Gastrocnemius medialis (tissue), 4 donors: ENCODE results near the gene R3HCC1L. TPM values are rescaled to one million over a fixed set of nuclear protein-coding genes. Genes with fewer than 3 reads are reported as not detected.

Experiments
- ATAC-seq, 2 donors: fragments of 150-250 bp; one replicate each; pipeline ENCODE4 v1.9.1; 2016
- DNase-seq, 2 donors: peaks; one replicate each; pipeline ENCODE4 v3.0.0-alpha.2; 2019
- H3K27ac ChIP-seq, 4 donors: fragments of 200-600 bp; sonication (generic); 1 replicate in 1 of 4; 2 replicates in 3 of 4; pipeline ENCODE4 v1.5.1; 2016 to 2018; ENCODE audit warnings: mild to moderate bottlenecking in 2 of 4, moderate library complexity in 1 of 4
- H3K27me3 ChIP-seq, 3 donors: fragments of 200-600 bp; sonication (generic) in 2 of 3; 1 replicate in 1 of 3; 2 replicates in 2 of 3; pipeline versions ENCODE4 v1.5.1 to v1.6.0; 2016 to 2019; ENCODE audit warnings: mild to moderate bottlenecking in 1 of 3, moderate library complexity in 1 of 3
- H3K36me3 ChIP-seq, 2 donors: fragments of 200-600 bp; sonication (generic) in 1 of 2; one replicate each; pipeline ENCODE4 v1.5.1; 2017 to 2018
- H3K4me1 ChIP-seq, 2 donors: fragments of 200-600 bp; sonication (generic) in 1 of 2; one replicate each; pipeline ENCODE4 v1.5.1; 2016 to 2017; ENCODE audit warnings: mild to moderate bottlenecking in 2 of 2
- H3K4me3 ChIP-seq, 4 donors: fragments of 200-600 bp; sonication (generic) in 3 of 4; 1 replicate in 1 of 4; 2 replicates in 3 of 4; pipeline ENCODE4 v1.5.1; 2016 to 2019; ENCODE audit warnings: mild to moderate bottlenecking in 2 of 4
- H3K9me3 ChIP-seq, 3 donors: fragments of 200-600 bp; sonication (generic) in 2 of 3; 1 replicate in 1 of 3; 2 replicates in 2 of 3; pipeline ENCODE4 v1.5.1; 2016 to 2019
- CTCF ChIP-seq, 5 experiments: fragments of 450-650 bp in 3 of 5; fragments of 200-600 bp in 2 of 5; sonication (generic) in 2 of 5; IDR thresholded peaks in 4 of 5; conservative IDR thresholded peaks in 1 of 5; 1 replicate in 4 of 5; 2 replicates in 1 of 5; pipeline ENCODE4 v1.5.1; 2016 to 2019; ENCODE audit warnings: antibody characterized with exemption in 5 of 5, mild to moderate bottlenecking in 3 of 5, moderate library complexity in 3 of 5
- POLR2A ChIP-seq, 2 donors: fragments of 450-650 bp; IDR thresholded peaks; one replicate each; pipeline ENCODE4 v1.6.1; 2017; ENCODE audit warnings: antibody characterized with exemption in 2 of 2, mild to moderate bottlenecking in 2 of 2, moderate library complexity in 2 of 2
- in situ Hi-C, 4 donors: fragments of 200-750 bp; cut with MboI; loops; one replicate each; pipeline versions ENCODE4 v1.15.0 to v1.8.0; 2017; ENCODE audit warnings: low sequenced_read_pairs in 4 of 4
- intact Hi-C: fragments of 100-400 bp; cut with DNase I; formaldehyde crosslinking; loops from one replicate; pipeline ENCODE4 v1.15.1; 2023; ENCODE audit warnings: low total_unique reads
- total RNA-seq, 4 donors: library from RNA; depleted of rRNA; stranded (reverse); fragments of >200 nt; gene quantifications; one replicate each; pipeline versions ENCODE4 v1.1.0 to v1.2.3, GENCODE V29; 2016

Gene R3HCC1L
- total RNA-seq, 4 donors from 2014 or later, result 6.7 to 10.8 (median 10.1) TPM

DNA sequence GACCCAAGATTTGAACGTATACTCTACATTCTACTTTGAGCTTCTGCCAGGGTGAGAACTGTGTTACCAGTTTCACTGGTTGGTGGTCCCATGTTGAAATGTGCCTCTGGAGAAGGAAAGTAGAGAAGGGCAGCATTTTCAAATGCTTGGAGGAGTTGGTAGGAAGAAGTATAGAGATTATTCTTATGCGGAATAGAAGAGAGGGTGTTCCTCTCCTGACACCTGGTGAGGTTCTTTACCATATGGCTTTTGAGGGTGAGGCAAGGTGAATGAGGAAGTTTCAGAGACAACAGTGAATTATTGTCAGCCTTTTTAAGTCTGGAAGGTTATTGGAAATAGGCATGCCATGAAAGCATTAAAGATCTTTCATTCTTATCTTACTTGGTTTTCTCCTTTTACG lies 34.3 kb downstream of the R3HCC1L start:
- intact Hi-C loops, result no loop called here

GRCh38 chr10:98169379-98169778 lies 34.9 kb downstream of the R3HCC1L start:
- no peak for DNase-seq
- no peak for ATAC-seq
- no peaks in the 10 kb centered on the region for H3K9me3 ChIP-seq
- no peaks in the 10 kb centered on the region for H3K27me3 ChIP-seq
- in situ Hi-C loops, result loop anchor here in 1 of 4 donors (5.0 kb wide), 1 partner anchor 138 kb away; no protein-coding TSS in a partner anchor
- peaks cover 10 to 11% of the 10 kb centered on the region in 2 donors for H3K4me1 ChIP-seq
- no peak overlapping the region for H3K27ac ChIP-seq
- H3K4me3 ChIP-seq, result no peak overlapping the region
- TF ChIP-seq CTCF (IDR thresholded peaks at IDR 0.05 in 4 of 5, conservative IDR thresholded peaks at IDR 0.05 in 1 of 5), result no peak
- H3K36me3 ChIP-seq, result peaks cover 0 to 17% of the 10 kb centered on the region in 2 donors
- intact Hi-C loops, result no loop called here

More for the DNA sequence above, 34.3 kb downstream of the R3HCC1L start:
- in situ Hi-C loops, result loop anchor here in 1 of 4 donors (5.0 kb wide), 1 partner anchor 139 kb away; no protein-coding TSS in a partner anchor
- TF ChIP-seq POLR2A (IDR thresholded peaks at IDR 0.05) (no peak), CTCF (IDR thresholded peaks at IDR 0.05 in 4 of 5, conservative IDR thresholded peaks at IDR 0.05 in 1 of 5) (no peak)
- DNase-seq (no peak), ATAC-seq (no peak)
- no peak overlapping the region for H3K4me3 ChIP-seq
- H3K27me3 ChIP-seq, result no peaks in the 10 kb centered on the region
- H3K27ac ChIP-seq, result no peak overlapping the region
- peaks cover 0 to 23% of the 10 kb centered on the region in 2 donors for H3K36me3 ChIP-seq
- H3K4me1 ChIP-seq, result peaks cover 10 to 11% of the 10 kb centered on the region in 2 donors
- no peaks in the 10 kb centered on the region for H3K9me3 ChIP-seq

GRCh38 chr10:98170249-98171117 lies 36.0 kb downstream of the R3HCC1L start:
- Histone ChIP-seq H3K4me3 (no peak overlapping the region), H3K9me3 (no peaks in the 10 kb centered on the region), H3K27ac (no peak overlapping the region), H3K36me3 (peaks cover 0 to 8% of the 10 kb centered on the region in 2 donors), H3K27me3 (no peaks in the 10 kb centered on the region), H3K4me1 (peaks cover 10 to 11% of the 10 kb centered on the region in 2 donors)
- ATAC-seq (peak in 1 of 2 donors; percentile 49), DNase-seq (no peak)
- in situ Hi-C loops (no loop called here), intact Hi-C loops (loop anchor here (2.0 kb wide), 1 partner anchor 140 kb away; no protein-coding TSS in a partner anchor)
- TF ChIP-seq POLR2A (IDR thresholded peaks at IDR 0.05) (no peak), CTCF (IDR thresholded peaks at IDR 0.05 in 4 of 5, conservative IDR thresholded peaks at IDR 0.05 in 1 of 5) (peak; percentile 50 to 71 (median 59))

- ATAC-seq (peak in 1 of 2 donors; percentile 33), DNase-seq (peak in 1 of 2 donors; percentile 22)
- TF ChIP-seq CTCF (IDR thresholded peaks at IDR 0.05 in 4 of 5, conservative IDR thresholded peaks at IDR 0.05 in 1 of 5) (no peak), POLR2A (IDR thresholded peaks at IDR 0.05) (no peak)
- Histone ChIP-seq H3K9me3 (no peaks in the 10 kb centered on the region), H3K36me3 (no peaks in the 10 kb centered on the region), H3K27me3 (no peaks in the 10 kb centered on the region), H3K4me3 (no peak overlapping the region), H3K27ac (no peak overlapping the region), H3K4me1 (peaks cover 10 to 11% of the 10 kb centered on the region in 2 donors)
- in situ Hi-C loops (no loop called here), intact Hi-C loops (no loop called here)
Observed at GRCh38 chr10:98172073-98172472, 37.6 kb downstream of the R3HCC1L start.
